Endothelial cell of umbilical vein (primary cell): ENCODE data around the gene TMEM51. TPM values are rescaled to one million over a fixed set of nuclear protein-coding genes. Genes with fewer than 3 reads are reported as not detected.

Experiments used
- BruUV-seq: library from RNA; stranded (reverse); fragments of 400-500 nt; replicated peaks from 2 replicates; lab custom pipeline; 2021; lab: Mats Ljungman, UMichigan
- CTCF ChIA-PET: fragments of 300-600, 350-600 bp; sonication (Branson Sonifier 250); formaldehyde crosslinking; loops from one replicate; lab custom pipeline; 2021; ENCODE audit warnings: antibody characterized with exemption, inconsistent platforms; lab: Charles Lee
- POLR2A ChIA-PET: fragments of 300-600, 350-600 bp; sonication (Branson Sonifier 250); formaldehyde crosslinking; loops from one replicate; lab custom pipeline; 2021; ENCODE audit warnings: antibody characterized with exemption, inconsistent platforms; lab: Charles Lee
- DNase-seq: peaks from one replicate; pipeline ENCODE4 v3.0.0-alpha.2; 2011; ENCODE audit warnings: low read depth, low spot score
- FAIRE-seq: peaks from 2 replicates; lab custom pipeline; 2011; peaks lifted over from hg19 to GRCh38; lab: Jason Lieb, UNC
- H2AFZ ChIP-seq: 2 replicates; pipeline ENCODE4 v1.6.0; 2012; ENCODE audit warnings: low read depth, low read length, control low read depth, inconsistent platforms
- H3K27ac ChIP-seq: 2 replicates; pipeline ENCODE4 v1.5.1; 2011; ENCODE audit warnings: low read depth, mild to moderate bottlenecking, control low read depth, low read length, moderate library complexity; ENCODE audit not compliant: insufficient read depth
- H3K27me3 ChIP-seq, 2 experiments: 2 replicates each; pipeline versions ENCODE4 v1.6.0 to v1.6.1; 2011; ENCODE audit warnings: low read length in 2 of 2, mixed read lengths in 1 of 2; ENCODE audit not compliant: control insufficient read depth in 2 of 2, insufficient read depth in 2 of 2
- H3K36me3 ChIP-seq, 2 experiments: 2 replicates in 1 of 2; 3 replicates in 1 of 2; pipeline ENCODE4 v1.5.1; 2011; ENCODE audit warnings: low read length in 2 of 2, mild to moderate bottlenecking in 1 of 2, moderate library complexity in 1 of 2; ENCODE audit not compliant: control insufficient read depth in 2 of 2, insufficient read depth in 2 of 2; ENCODE audit errors: extremely low read depth in 1 of 2
- H3K4me1 ChIP-seq: 3 replicates; pipeline ENCODE4 v1.5.1; 2011; ENCODE audit warnings: mild to moderate bottlenecking, low read length; ENCODE audit not compliant: control insufficient read depth, insufficient read depth; ENCODE audit errors: extremely low read depth
- H3K4me2 ChIP-seq: 2 replicates; pipeline ENCODE4 v1.6.1; 2011; ENCODE audit warnings: low read length, control low read depth, mixed read lengths; ENCODE audit not compliant: insufficient read depth
- H3K4me3 ChIP-seq, 3 experiments: fragments of 200-600 bp in 1 of 3; sonication (generic), shearing (Covaris generic) in 1 of 3; replicated peaks in 1 of 3; 2 replicates each; pipeline ENCODE4 v1.5.1; 2011 to 2016; ENCODE audit warnings: control low read depth in 3 of 3, low read length in 3 of 3, mild to moderate bottlenecking in 2 of 3, inconsistent platforms in 1 of 3, low read depth in 1 of 3, moderate library complexity in 1 of 3; ENCODE audit not compliant: insufficient read depth in 1 of 3
- H3K79me2 ChIP-seq: 2 replicates; pipeline ENCODE4 v1.6.0; 2012; ENCODE audit warnings: low read length, inconsistent platforms; ENCODE audit not compliant: control insufficient read depth, insufficient read depth
- H3K9ac ChIP-seq: replicated peaks from 2 replicates; pipeline ENCODE3; 2011; ENCODE audit warnings: low read length, control low read depth; ENCODE audit not compliant: insufficient read depth; ENCODE audit errors: extremely low read depth
- H3K9me1 ChIP-seq: replicated peaks from 3 replicates; pipeline ENCODE4 v1.6.0; 2011; ENCODE audit warnings: mild to moderate bottlenecking, low read length; ENCODE audit not compliant: control insufficient read depth, insufficient read depth; ENCODE audit errors: extremely low read depth
- H3K9me3 ChIP-seq: replicated peaks from 2 replicates; pipeline ENCODE4 v1.5.1; 2012; ENCODE audit warnings: low read length, inconsistent platforms; ENCODE audit not compliant: control insufficient read depth, insufficient read depth
- H4K20me1 ChIP-seq: replicated peaks from 2 replicates; pipeline ENCODE3; 2011; ENCODE audit warnings: mild to moderate bottlenecking, low read length; ENCODE audit not compliant: control insufficient read depth, insufficient read depth; ENCODE audit errors: extremely low read depth
- EZH2 ChIP-seq: IDR thresholded peaks from 2 replicates; pipeline ENCODE4 v1.6.1; 2012; ENCODE audit warnings: borderline replicate concordance, low read depth, mild to moderate bottlenecking, moderate library complexity, low read length, inconsistent platforms; ENCODE audit not compliant: severe bottlenecking
- FOS ChIP-seq: IDR thresholded peaks from 2 replicates; pipeline ENCODE4 v1.6.1; 2011; ENCODE audit warnings: mild to moderate bottlenecking, low read length, moderate library complexity, borderline replicate concordance; ENCODE audit not compliant: insufficient read depth
- GATA2 ChIP-seq: IDR thresholded peaks from 2 replicates; pipeline ENCODE4 v1.7.0; 2011; ENCODE audit warnings: low read depth, mild to moderate bottlenecking, moderate library complexity, mixed read lengths, low read length; ENCODE audit not compliant: insufficient read length, insufficient read depth
- MYC ChIP-seq: IDR thresholded peaks from one replicate; pipeline ENCODE4 v1.6.1; 2011; ENCODE audit warnings: mild to moderate bottlenecking, low read depth, low read length
- POLR2AphosphoS5 ChIP-seq: IDR thresholded peaks from 2 replicates; pipeline ENCODE4 v1.6.1; 2012; ENCODE audit warnings: low read depth, mild to moderate bottlenecking, control low read depth, low read length, moderate library complexity; ENCODE audit not compliant: insufficient read depth
- dilution Hi-C: fragments of 300-500 bp; cut with MboI; formaldehyde crosslinking; loops from one replicate; pipeline ENCODE4 v1.15.0; 2019; ENCODE audit warnings: low sequenced_read_pairs; ENCODE audit not compliant: extremely low pct_ligation_motif_present
- intact Hi-C: fragments of 100-400 bp; cut with micrococcal nuclease; formaldehyde crosslinking; loops from one replicate; pipeline ENCODE4 v1.10.0; 2022
- polyA plus RNA-seq, 4 experiments: library from polyadenylated mRNA; depleted of rRNA in 3 of 4; stranded (reverse) in 3 of 4; unstranded in 1 of 4; fragments of >200 nt; gene quantifications; 2 replicates each; pipeline versions ENCODE4 v1.2.1 to v1.2.3, GENCODE V29; 2011 to 2012; ENCODE audit warnings: missing spikeins in 1 of 4
- total RNA-seq: library from RNA; stranded (reverse); gene quantifications from 2 replicates; pipeline ENCODE4 v1.2.3, GENCODE V29; 2021
- TF ChIP-seq, protein P1 (sequence below): IDR thresholded peaks from 2 replicates; pipeline ENCODE4 v1.6.1; 2011; ENCODE audit not compliant: insufficient read depth, insufficient read length

Gene TMEM51
- total and polyA plus RNA-seq, 2 donors (not counting 3 experiments of a cell fraction or from before 2014, with no cell fraction given), result 13.7 to 13.9 TPM

DNA sequence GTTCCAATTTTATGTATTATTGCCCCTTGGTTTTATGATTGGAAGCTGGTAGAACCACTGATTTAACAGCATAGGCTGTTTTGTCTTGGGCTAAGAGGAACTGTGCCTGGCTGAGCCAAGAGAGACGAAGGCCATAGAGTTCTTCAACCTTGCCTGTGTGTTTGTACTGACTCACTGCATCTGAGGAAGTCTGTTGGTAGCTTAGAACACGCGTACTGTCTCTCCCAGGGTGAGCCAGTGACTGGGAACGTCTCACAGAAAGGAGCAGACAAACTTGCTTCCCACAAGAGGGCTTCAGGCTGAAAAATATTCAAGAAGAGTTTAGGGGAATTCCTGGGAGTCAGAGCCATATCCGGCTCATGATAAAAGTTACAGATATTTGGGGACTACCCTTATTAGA, 14.9 kb downstream of the TMEM51 start:
- intact Hi-C loops (loop anchor here (1.0 kb wide), 2 partner anchors 9 to 20 kb away; no protein-coding TSS in a partner anchor), dilution Hi-C loops (no loop called here)
- H3K4me3 ChIP-seq, result no peak overlapping the region
- peak; percentile 67 for DNase-seq
- ChIA-PET CTCF (interaction anchor here (0.5 to 2.7 kb wide), 15 partner anchors 8 to 104 kb away, joined by 3 to 9 read pairs (median 5); partner anchors contain the start of gene TMEM51), POLR2A (no interaction called here)
- H3K79me2 ChIP-seq, result peaks cover 3% of the 10 kb centered on the region
- H2AFZ ChIP-seq, result no peak overlapping the region
- H3K4me1 ChIP-seq, result peaks cover 3% of the 10 kb centered on the region
- H3K9me1 ChIP-seq, result no peaks in the 10 kb centered on the region
- no peak overlapping the region for H3K9ac ChIP-seq
- peak; percentile 26 for TF ChIP-seq FOS
- no peak for TF ChIP-seq GATA2
- H3K9me3 ChIP-seq, result no peaks in the 10 kb centered on the region
- FAIRE-seq, result peak; percentile 79
- no TSS peak for BruUV-seq
- no peaks in the 10 kb centered on the region for H3K27me3 ChIP-seq
- H3K4me2 ChIP-seq, result no peak overlapping the region
- peak overlapping the region; percentile 25 for H3K27ac ChIP-seq
- no peaks in the 10 kb centered on the region for H3K36me3 ChIP-seq
- no peaks in the 10 kb centered on the region for H4K20me1 ChIP-seq

DNA sequence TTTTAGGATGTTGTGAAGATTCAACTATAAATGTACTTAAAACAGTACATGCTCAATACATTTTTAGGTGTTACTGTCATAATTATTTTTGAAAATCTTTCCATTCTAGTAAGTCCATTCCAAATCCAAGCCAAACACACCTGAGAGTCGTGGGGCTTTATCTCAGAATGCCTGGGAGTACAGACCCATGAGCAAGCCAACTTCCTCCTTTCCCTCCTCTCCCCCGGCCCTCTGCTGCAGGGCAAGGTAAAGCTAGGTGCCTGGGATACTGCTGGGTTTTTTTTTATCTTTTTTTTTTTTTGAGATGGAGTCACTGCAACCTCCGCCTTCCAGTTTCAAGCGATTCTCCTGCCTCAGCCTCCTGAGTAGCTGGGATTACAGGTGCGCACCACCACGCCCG, 16.5 kb downstream of the TMEM51 start:
- no peaks in the 10 kb centered on the region for H3K36me3 ChIP-seq
- H3K27ac ChIP-seq, result no peak overlapping the region
- FAIRE-seq, result no peak
- no peaks in the 10 kb centered on the region for H3K27me3 ChIP-seq
- peaks cover 3% of the 10 kb centered on the region for H3K4me1 ChIP-seq
- no peak for DNase-seq
- dilution Hi-C loops, result no loop called here
- peaks cover 3% of the 10 kb centered on the region for H3K79me2 ChIP-seq
- no peaks in the 10 kb centered on the region for H4K20me1 ChIP-seq
- no peak overlapping the region for H3K4me3 ChIP-seq
- TF ChIP-seq, protein P1, sequence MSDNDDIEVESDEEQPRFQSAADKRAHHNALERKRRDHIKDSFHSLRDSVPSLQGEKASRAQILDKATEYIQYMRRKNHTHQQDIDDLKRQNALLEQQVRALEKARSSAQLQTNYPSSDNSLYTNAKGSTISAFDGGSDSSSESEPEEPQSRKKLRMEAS, result no peak
- no peak for TF ChIP-seq FOS
- no peak for TF ChIP-seq MYC
- TF ChIP-seq EZH2, result no peak
- no peak for TF ChIP-seq GATA2
- no peak for TF ChIP-seq POLR2AphosphoS5
- H3K9me1 ChIP-seq, result no peaks in the 10 kb centered on the region
- no peak overlapping the region for H3K9ac ChIP-seq
- no TSS peak for BruUV-seq
- ChIA-PET POLR2A (no interaction called here), CTCF (interaction anchor here (2.1 to 2.7 kb wide), 2 partner anchors 9 to 18 kb away, joined by 7 to 9 read pairs; no protein-coding TSS in a partner anchor)
- H3K4me2 ChIP-seq, result no peak overlapping the region
- intact Hi-C loops, result no loop called here
- no peak overlapping the region for H2AFZ ChIP-seq
- no peaks in the 10 kb centered on the region for H3K9me3 ChIP-seq
